Kidney epithelial cell (primary cell): Measurements from ENCODE around the gene OR52E6. TPM values are rescaled to one million over a fixed set of nuclear protein-coding genes. Genes with fewer than 3 reads are reported as not detected.

Experiments used
- DNase-seq: peaks from one replicate; pipeline ENCODE4 v3.0.0-alpha.2; 2010; ENCODE audit warnings: low read depth
- H3K27me3 ChIP-seq: 2 replicates; pipeline ENCODE4 v1.6.0; 2011; ENCODE audit warnings: low read length; ENCODE audit not compliant: control insufficient read depth, insufficient read depth
- H3K36me3 ChIP-seq: 2 replicates; pipeline ENCODE4 v1.5.1; 2011; ENCODE audit warnings: low read length; ENCODE audit not compliant: control insufficient read depth, insufficient read depth
- H3K4me3 ChIP-seq: 2 replicates; pipeline ENCODE4 v1.5.1; 2011; ENCODE audit warnings: low read depth, mild to moderate bottlenecking, control low read depth, low read length
- CTCF ChIP-seq: IDR thresholded peaks from 2 replicates; pipeline ENCODE4 v1.5.1; 2011; ENCODE audit warnings: mild to moderate bottlenecking, moderate library complexity, low read length, control low read depth, inconsistent platforms; ENCODE audit not compliant: insufficient read depth, poor library complexity, severe bottlenecking
- total RNA-seq: library from RNA; depleted of rRNA; stranded (reverse); fragments of >200 nt; gene quantifications from 2 replicates; pipeline ENCODE4 v1.2.3, GENCODE V29; 2015

Gene OR52E6
- total RNA-seq, 1 donor from 2014 or later = not detected

GRCh38 chr11:5837695-5838094 lies 4.0 kb downstream of the OR52E6 start:
- no peaks in the 10 kb centered on the region for H3K27me3 ChIP-seq
- no peak overlapping the region for H3K4me3 ChIP-seq
- no peak for TF ChIP-seq CTCF
- no peaks in the 10 kb centered on the region for H3K36me3 ChIP-seq
- DNase-seq = no peak

GRCh38 chr11:5833446-5833845 lies 8.3 kb downstream of the OR52E6 start:
- H3K4me3 ChIP-seq = no peak overlapping the region
- H3K36me3 ChIP-seq = no peaks in the 10 kb centered on the region
- TF ChIP-seq CTCF = no peak
- no peak for DNase-seq
- H3K27me3 ChIP-seq = no peaks in the 10 kb centered on the region

- Histone ChIP-seq H3K27me3 (no peaks in the 10 kb centered on the region), H3K4me3 (no peak overlapping the region), H3K36me3 (no peaks in the 10 kb centered on the region)
- TF ChIP-seq CTCF = no peak
- no peak for DNase-seq
These were observed 10.4 kb downstream of the OR52E6 start for GRCh38 chr11:5831196-5831829.

GRCh38 chr11:5818245-5818886 lies 23.3 kb downstream of the OR52E6 start:
- no peak for DNase-seq
- Histone ChIP-seq H3K27me3 (no peaks in the 10 kb centered on the region), H3K36me3 (no peaks in the 10 kb centered on the region), H3K4me3 (no peak overlapping the region)
- no peak for TF ChIP-seq CTCF

- H3K4me3 ChIP-seq = no peak overlapping the region
- no peaks in the 10 kb centered on the region for H3K36me3 ChIP-seq
- no peak for DNase-seq
- H3K27me3 ChIP-seq = no peaks in the 10 kb centered on the region
- TF ChIP-seq CTCF = no peak
These were observed 26.2 kb downstream of the OR52E6 start for GRCh38 chr11:5815534-5815933.
